ENCODE results near the gene MBLAC1.
"Not testable (repeated sequence)": the region's sequence is repeated elsewhere in the genome, so short reads cannot be mapped to it uniquely, and the experiment has no call there.

Gene MBLAC1

GRCh38 chr7:100124301-100125230 is 2.2 kb upstream of the MBLAC1 start:
- H3K36me3 ChIP-seq (ENCODE audit: control insufficient read depth, insufficient read depth, low read length): no peaks in the 10 kb centered on the region
- H3K27ac ChIP-seq (ENCODE audit: low read length): no peak overlapping the region
- no peaks in the 10 kb centered on the region for H3K9me3 ChIP-seq (ENCODE audit: control insufficient read depth, insufficient read depth, low read length)
- no peaks in the 10 kb centered on the region for H3K4me1 ChIP-seq (ENCODE audit: control insufficient read depth, insufficient read depth, low read length)
- DNase-seq (ENCODE audit: low read depth, low spot score): no peak
- no peaks in the 10 kb centered on the region for H3K27me3 ChIP-seq (ENCODE audit: control insufficient read depth, insufficient read depth, low read length)
- no peak overlapping the region for H3K4me3 ChIP-seq (ENCODE audit: low read length)
- no CpG with 5 or more reads among the region's 4 CpGs for WGBS (ENCODE audit: insufficient coverage, insufficient read length)

GRCh38 chr7:100126239-100126930 is 382 bp upstream of the MBLAC1 start:
- Histone ChIP-seq H3K4me3 (ENCODE audit: low read length) (peak overlapping the region; percentile 63; the same call in 1 of the 2 replicates), H3K27ac (ENCODE audit: low read length) (no peak overlapping the region), H3K9me3 (ENCODE audit: control insufficient read depth, insufficient read depth, low read length) (no peaks in the 10 kb centered on the region), H3K4me1 (ENCODE audit: control insufficient read depth, insufficient read depth, low read length) (no peaks in the 10 kb centered on the region), H3K36me3 (ENCODE audit: control insufficient read depth, insufficient read depth, low read length) (no peaks in the 10 kb centered on the region), H3K27me3 (ENCODE audit: control insufficient read depth, insufficient read depth, low read length) (no peaks in the 10 kb centered on the region)
- no peak for DNase-seq (ENCODE audit: low read depth, low spot score)
- no CpG with 5 or more reads among the region's 29 CpGs for WGBS (ENCODE audit: insufficient coverage, insufficient read length)

- WGBS (ENCODE audit: insufficient coverage, insufficient read length): no CpG with 5 or more reads among the region's 37 CpGs
- H3K4me1 ChIP-seq (ENCODE audit: control insufficient read depth, insufficient read depth, low read length): no peaks in the 10 kb centered on the region
- H3K36me3 ChIP-seq (ENCODE audit: control insufficient read depth, insufficient read depth, low read length): no peaks in the 10 kb centered on the region
- peak overlapping the region; percentile 63; the same call in 1 of the 2 replicates for H3K4me3 ChIP-seq (ENCODE audit: low read length)
- DNase-seq (ENCODE audit: low read depth, low spot score): no peak
- H3K27me3 ChIP-seq (ENCODE audit: control insufficient read depth, insufficient read depth, low read length): no peaks in the 10 kb centered on the region
- H3K9me3 ChIP-seq (ENCODE audit: control insufficient read depth, insufficient read depth, low read length): no peaks in the 10 kb centered on the region
- H3K27ac ChIP-seq (ENCODE audit: low read length): no peak overlapping the region
Measured at GRCh38 chr7:100127866-100128636, 1.3 kb downstream of the MBLAC1 start.

GRCh38 chr7:100128637-100128963 is 1.8 kb downstream of the MBLAC1 start:
- Histone ChIP-seq H3K9me3 (ENCODE audit: control insufficient read depth, insufficient read depth, low read length) (no peaks in the 10 kb centered on the region), H3K4me3 (ENCODE audit: low read length) (no peak overlapping the region), H3K27me3 (ENCODE audit: control insufficient read depth, insufficient read depth, low read length) (no peaks in the 10 kb centered on the region), H3K4me1 (ENCODE audit: control insufficient read depth, insufficient read depth, low read length) (no peaks in the 10 kb centered on the region), H3K27ac (ENCODE audit: low read length) (no peak overlapping the region), H3K36me3 (ENCODE audit: control insufficient read depth, insufficient read depth, low read length) (no peaks in the 10 kb centered on the region)
- no CpG with 5 or more reads among the region's 1 CpG for WGBS (ENCODE audit: insufficient coverage, insufficient read length)
- no peak for DNase-seq (ENCODE audit: low read depth, low spot score)

GRCh38 chr7:100130220-100130607 is 3.4 kb downstream of the MBLAC1 start:
- H3K36me3 ChIP-seq (ENCODE audit: control insufficient read depth, insufficient read depth, low read length); H3K9me3 ChIP-seq (ENCODE audit: control insufficient read depth, insufficient read depth, low read length); H3K4me3 ChIP-seq (ENCODE audit: low read length); H3K27ac ChIP-seq (ENCODE audit: low read length); H3K27me3 ChIP-seq (ENCODE audit: control insufficient read depth, insufficient read depth, low read length); H3K4me1 ChIP-seq (ENCODE audit: control insufficient read depth, insufficient read depth, low read length); DNase-seq (ENCODE audit: low read depth, low spot score): not testable (repeated sequence)
- no CpG with 5 or more reads among the region's 1 CpG for WGBS (ENCODE audit: insufficient coverage, insufficient read length)

- DNase-seq (ENCODE audit: low read depth, low spot score): peak; percentile 55
- no peaks in the 10 kb centered on the region for H3K9me3 ChIP-seq (ENCODE audit: control insufficient read depth, insufficient read depth, low read length)
Measured at GRCh38 chr7:100130608-100131453, 4.1 kb downstream of the MBLAC1 start.

GRCh38 chr7:100132126-100132525 is 5.4 kb downstream of the MBLAC1 start:
- WGBS (ENCODE audit: insufficient coverage, insufficient read length): no CpG with 5 or more reads among the region's 7 CpGs
- Histone ChIP-seq H3K4me3 (ENCODE audit: low read length) (no peak overlapping the region), H3K27ac (ENCODE audit: low read length) (no peak overlapping the region), H3K27me3 (ENCODE audit: control insufficient read depth, insufficient read depth, low read length) (no peaks in the 10 kb centered on the region), H3K36me3 (ENCODE audit: control insufficient read depth, insufficient read depth, low read length) (no peaks in the 10 kb centered on the region), H3K9me3 (ENCODE audit: control insufficient read depth, insufficient read depth, low read length) (no peaks in the 10 kb centered on the region), H3K4me1 (ENCODE audit: control insufficient read depth, insufficient read depth, low read length) (no peaks in the 10 kb centered on the region)
- DNase-seq (ENCODE audit: low read depth, low spot score): no peak

More at GRCh38 chr7:100130608-100131453, 4.1 kb downstream of the MBLAC1 start:
- H3K36me3 ChIP-seq (ENCODE audit: control insufficient read depth, insufficient read depth, low read length): no peaks in the 10 kb centered on the region
- no peak overlapping the region for H3K4me3 ChIP-seq (ENCODE audit: low read length)
- H3K4me1 ChIP-seq (ENCODE audit: control insufficient read depth, insufficient read depth, low read length): no peaks in the 10 kb centered on the region
- no CpG with 5 or more reads among the region's 24 CpGs for WGBS (ENCODE audit: insufficient coverage, insufficient read length)
- H3K27me3 ChIP-seq (ENCODE audit: control insufficient read depth, insufficient read depth, low read length): no peaks in the 10 kb centered on the region
- no peak overlapping the region for H3K27ac ChIP-seq (ENCODE audit: low read length)

- Histone ChIP-seq H3K36me3 (ENCODE audit: control insufficient read depth, insufficient read depth, low read length) (no peaks in the 10 kb centered on the region), H3K9me3 (ENCODE audit: control insufficient read depth, insufficient read depth, low read length) (no peaks in the 10 kb centered on the region), H3K27me3 (ENCODE audit: control insufficient read depth, insufficient read depth, low read length) (no peaks in the 10 kb centered on the region), H3K4me1 (ENCODE audit: control insufficient read depth, insufficient read depth, low read length) (no peaks in the 10 kb centered on the region), H3K4me3 (ENCODE audit: low read length) (no peak overlapping the region), H3K27ac (ENCODE audit: low read length) (no peak overlapping the region)
- WGBS (ENCODE audit: insufficient coverage, insufficient read length): no CpG with 5 or more reads among the region's 3 CpGs
- DNase-seq (ENCODE audit: low read depth, low spot score): no peak
Measured at GRCh38 chr7:100132697-100133151, 6.0 kb downstream of the MBLAC1 start.

- WGBS (ENCODE audit: insufficient coverage, insufficient read length): no CpG with 5 or more reads among the region's 13 CpGs
- no peak for DNase-seq (ENCODE audit: low read depth, low spot score)
Measured at GRCh38 chr7:100137851-100138760, 11.3 kb downstream of the MBLAC1 start.

More at GRCh38 chr7:100137851-100138760, 11.3 kb downstream of the MBLAC1 start:
- Histone ChIP-seq H3K4me1 (ENCODE audit: control insufficient read depth, insufficient read depth, low read length) (no peaks in the 10 kb centered on the region), H3K9me3 (ENCODE audit: control insufficient read depth, insufficient read depth, low read length) (no peaks in the 10 kb centered on the region), H3K4me3 (ENCODE audit: low read length) (no peak overlapping the region), H3K36me3 (ENCODE audit: control insufficient read depth, insufficient read depth, low read length) (no peaks in the 10 kb centered on the region), H3K27me3 (ENCODE audit: control insufficient read depth, insufficient read depth, low read length) (no peaks in the 10 kb centered on the region), H3K27ac (ENCODE audit: low read length) (no peak overlapping the region)
